SK-N-SH (cell line): Measurements from ENCODE around the gene DPRX. TPM values are rescaled to one million over a fixed set of nuclear protein-coding genes. Genes with fewer than 3 reads are reported as not detected.

Experiments used
- CTCF ChIA-PET: fragments of 300-600, 350-600 bp; formaldehyde crosslinking; extraction: SDS; loops from one replicate; lab custom pipeline; 2021; lab: Yijun Ruan, JAX
- POLR2A ChIA-PET: fragments of 350-600 bp; sonication (Branson Sonifier 250); formaldehyde crosslinking; extraction: SDS; loops from one replicate; lab custom pipeline; 2020; ENCODE audit warnings: antibody characterized with exemption, inconsistent platforms; lab: Yijun Ruan, JAX
- DNase-seq: peaks from one replicate; pipeline ENCODE4 v3.0.0; 2012
- H2AFZ ChIP-seq: fragments of 200-600 bp; sonication (generic); 2 replicates; pipeline ENCODE4 v1.8.1; 2016; ENCODE audit warnings: antibody characterized with exemption, mild to moderate bottlenecking, low read depth
- H3F3A ChIP-seq: fragments of 200-600 bp; sonication (generic); replicated peaks from 2 replicates; pipeline ENCODE3; 2016; ENCODE audit warnings: antibody characterized with exemption, mild to moderate bottlenecking; ENCODE audit not compliant: insufficient read depth
- H3K27ac ChIP-seq, 2 experiments: fragments of 200-500 bp in 1 of 2; fragments of 200-600 bp in 1 of 2; sonication (Bioruptor generic) in 1 of 2; sonication (generic), shearing (Covaris generic) in 1 of 2; 2 replicates each; pipeline versions ENCODE4 v1.5.1 to v1.6.1; 2014 to 2016; ENCODE audit warnings: low read depth in 2 of 2, inconsistent platforms in 1 of 2, low read length in 1 of 2, mild to moderate bottlenecking in 1 of 2, mixed read lengths in 1 of 2
- H3K27me3 ChIP-seq: fragments of 200-600 bp; sonication (generic), shearing (Covaris generic); 2 replicates; pipeline ENCODE4 v1.6.1; 2016; ENCODE audit warnings: mixed run types; ENCODE audit not compliant: insufficient read depth
- H3K36me3 ChIP-seq, 2 experiments: fragments of 200-500 bp in 1 of 2; fragments of 200-600 bp in 1 of 2; sonication (Bioruptor generic) in 1 of 2; sonication (generic) in 1 of 2; replicated peaks in 1 of 2; 2 replicates each; pipeline versions ENCODE3 to v1.5.1; 2014 to 2016; ENCODE audit warnings: low read length in 1 of 2, mild to moderate bottlenecking in 1 of 2; ENCODE audit not compliant: insufficient read depth in 2 of 2, control insufficient read depth in 1 of 2
- H3K4me1 ChIP-seq, 2 experiments: fragments of 200-500 bp in 1 of 2; fragments of 200-600 bp in 1 of 2; sonication (Bioruptor generic) in 1 of 2; sonication (generic), shearing (Covaris generic) in 1 of 2; 2 replicates each; pipeline versions ENCODE4 v1.5.1 to v1.6.1; 2014 to 2016; ENCODE audit warnings: low read depth in 1 of 2, low read length in 1 of 2, mixed run types in 1 of 2; ENCODE audit not compliant: insufficient read depth in 2 of 2, control insufficient read depth in 1 of 2
- H3K4me2 ChIP-seq: fragments of 200-600 bp; sonication (generic), shearing (Covaris generic); 2 replicates; pipeline ENCODE4 v1.6.1; 2017; ENCODE audit warnings: mixed run types
- H3K4me3 ChIP-seq, 2 experiments: fragments of 200-500 bp in 1 of 2; fragments of 200-600 bp in 1 of 2; sonication (Bioruptor generic) in 1 of 2; sonication (generic), shearing (Covaris generic) in 1 of 2; 2 replicates each; pipeline versions ENCODE4 v1.5.1 to v1.8.1; 2014 to 2016; ENCODE audit warnings: low read depth in 2 of 2, inconsistent platforms in 1 of 2, low read length in 1 of 2, mild to moderate bottlenecking in 1 of 2, mixed read lengths in 1 of 2, moderate library complexity in 1 of 2
- H3K79me2 ChIP-seq: fragments of 200-600 bp; sonication (generic); 2 replicates; pipeline ENCODE4 v1.8.1; 2017; ENCODE audit warnings: mild to moderate bottlenecking; ENCODE audit not compliant: insufficient read depth
- H3K9ac ChIP-seq: fragments of 200-600 bp; sonication (generic); 2 replicates; pipeline ENCODE4 v1.6.1; 2017; ENCODE audit warnings: mixed run types
- H3K9me2 ChIP-seq: fragments of 200-600 bp; sonication (generic); 2 replicates; pipeline ENCODE4 v1.6.1; 2017; ENCODE audit warnings: mixed run types
- H3K9me3 ChIP-seq: fragments of 200-600 bp; sonication (generic); 2 replicates; pipeline ENCODE4 v1.6.1; 2017; ENCODE audit warnings: mixed run types, mild to moderate bottlenecking, moderate library complexity
- H4K20me1 ChIP-seq: fragments of 200-600 bp; sonication (generic); 2 replicates; pipeline ENCODE4 v1.6.1; 2017; ENCODE audit warnings: mild to moderate bottlenecking, mixed run types; ENCODE audit not compliant: insufficient read depth
- CHD2 ChIP-seq: fragments of 150-350 bp; IDR thresholded peaks from 2 replicates; pipeline ENCODE4 v1.6.1; 2018; ENCODE audit warnings: low read length; ENCODE audit not compliant: partially characterized antibody
- CTCF ChIP-seq: fragments of 200-600 bp; sonication (generic); IDR thresholded peaks from 2 replicates; pipeline ENCODE4 v1.6.1; 2017; ENCODE audit warnings: antibody characterized with exemption, mild to moderate bottlenecking, moderate library complexity
- FOXM1 ChIP-seq: IDR thresholded peaks from 2 replicates; pipeline ENCODE4 v1.4.0; 2012; ENCODE audit warnings: low read depth, mild to moderate bottlenecking
- GABPA ChIP-seq: IDR thresholded peaks from 2 replicates; pipeline ENCODE4 v1.4.0; 2012; ENCODE audit warnings: low read depth, mild to moderate bottlenecking
- GATA2 ChIP-seq: sonication (generic); formaldehyde crosslinking; IDR thresholded peaks from 2 replicates; pipeline ENCODE4 v1.5.0; 2020; ENCODE audit warnings: mild to moderate bottlenecking, missing genetic modification reagents
- MAX ChIP-seq: IDR thresholded peaks from 2 replicates; pipeline ENCODE4 v1.4.0; 2012; ENCODE audit warnings: low read depth
- MXI1 ChIP-seq: IDR thresholded peaks from 2 replicates; pipeline ENCODE4 v1.6.1; 2012; ENCODE audit warnings: mild to moderate bottlenecking, low read depth, low read length, improper control_type of control experiment
- PBX3 ChIP-seq: IDR thresholded peaks from 2 replicates; pipeline ENCODE4; 2012
- RCOR1 ChIP-seq: fragments of 150-350 bp; IDR thresholded peaks from 2 replicates; pipeline ENCODE4 v1.6.1; 2017; ENCODE audit warnings: antibody characterized with exemption, low read length
- REST ChIP-seq: IDR thresholded peaks from 2 replicates; pipeline ENCODE4 v1.6.1; 2012; ENCODE audit warnings: mild to moderate bottlenecking, low read depth, low read length, moderate library complexity
- RFX5 ChIP-seq: IDR thresholded peaks from 2 replicates; pipeline ENCODE4 v1.6.1; 2012; ENCODE audit warnings: mild to moderate bottlenecking, improper control_type of control experiment, low read length
- WGBS: methylation state at CpG from one replicate; pipeline ENCODE4 v1.1.6; 2017; ENCODE audit warnings: low lambda C conversion rate; 5-methylcytosine and 5-hydroxymethylcytosine counted together
- polyA plus RNA-seq, 3 experiments: library from polyadenylated mRNA; depleted of rRNA; stranded (reverse); fragments of >200 nt; gene quantifications; 2 replicates each; pipeline ENCODE4 v1.2.3, GENCODE V29; 2012

The DPRX gene
- polyA plus RNA-seq, 1 of the 3 experiments (the other 2 are of a cell fraction) = not detected

GRCh38 chr19:53652476-53652875, 20.7 kb downstream of the DPRX start (continued):
- TF ChIP-seq MAX (no peak), GABPA (no peak)

GRCh38 chr19:53655042-53655665, 23.4 kb downstream of the DPRX start:
- WGBS = 4% methylated on average over 8 of the region's 8 CpGs
- TF ChIP-seq GATA2 (CRISPR knock-in tag) (no peak), CHD2 (no peak), CTCF (no peak), GABPA (no peak), REST (no peak), PBX3 (no peak), RCOR1 (no peak), FOXM1 (no peak), RFX5 (no peak), MXI1 (no peak)
- no peaks in the 10 kb centered on the region; the same call in 1 of the 2 replicates for H3K27me3 ChIP-seq
- POLR2A ChIA-PET = no interaction called here
- no peaks in the 10 kb centered on the region for H3F3A ChIP-seq
- H3K4me2 ChIP-seq = no peak overlapping the region
- H3K9me3 ChIP-seq = no peaks in the 10 kb centered on the region; the same call in 1 of the 2 replicates
- H3K79me2 ChIP-seq = no peaks in the 10 kb centered on the region
- DNase-seq = no peak
- H3K9me2 ChIP-seq = no peaks in the 10 kb centered on the region
- no peaks in the 10 kb centered on the region for H3K4me1 ChIP-seq
- H3K9ac ChIP-seq = no peak overlapping the region
- H4K20me1 ChIP-seq = no peaks in the 10 kb centered on the region
- H3K27ac ChIP-seq = no peak overlapping the region
- CTCF ChIA-PET = no interaction called here
- no peaks in the 10 kb centered on the region for H3K36me3 ChIP-seq
- H2AFZ ChIP-seq = no peak overlapping the region
- no peak overlapping the region for H3K4me3 ChIP-seq
